SHP77 treated with DMSO at 0.1 percent for 48 hours (cell line): ENCODE measurements around the gene PPP3CA.

Source experiments
- DNase-seq: peaks from one replicate; lab custom pipeline; 2025; lab: John Stamatoyannopoulos, UW

PPP3CA gene

GRCh38 chr4:101175896-101176676, 171.2 kb downstream of the PPP3CA start:
- no peak for DNase-seq

GRCh38 chr4:101174679-101175345, 172.5 kb downstream of the PPP3CA start:
- DNase-seq, result no peak

- DNase-seq, result no peak
Measured at GRCh38 chr4:101172369-101172768, 175.0 kb downstream of the PPP3CA start.

GRCh38 chr4:101171747-101172146, 175.6 kb downstream of the PPP3CA start:
- DNase-seq, result no peak

- peak; percentile 39 for DNase-seq
Measured at GRCh38 chr4:101169044-101170014, 178.0 kb downstream of the PPP3CA start.

GRCh38 chr4:101163936-101164335, 183.4 kb downstream of the PPP3CA start:
- DNase-seq, result no peak

GRCh38 chr4:101162990-101163380, 184.3 kb downstream of the PPP3CA start:
- no peak for DNase-seq

- DNase-seq, result no peak
Measured at GRCh38 chr4:101160792-101161592, 186.3 kb downstream of the PPP3CA start.

GRCh38 chr4:101158507-101158906, 188.8 kb downstream of the PPP3CA start:
- no peak for DNase-seq

- no peak for DNase-seq
Measured at GRCh38 chr4:101158134-101158482, 189.2 kb downstream of the PPP3CA start.

- DNase-seq, result no peak
Measured at GRCh38 chr4:101157415-101158133, 189.8 kb downstream of the PPP3CA start.

- no peak for DNase-seq
Measured at GRCh38 chr4:101156619-101157310, 190.6 kb downstream of the PPP3CA start.

- no peak for DNase-seq
Measured at GRCh38 chr4:101155945-101156344, 191.4 kb downstream of the PPP3CA start.

- DNase-seq, result no peak
Measured at GRCh38 chr4:101155368-101155767, 192.0 kb downstream of the PPP3CA start.

GRCh38 chr4:101153653-101154052, 193.7 kb downstream of the PPP3CA start:
- no peak for DNase-seq

GRCh38 chr4:101152521-101152920, 194.8 kb downstream of the PPP3CA start:
- no peak for DNase-seq

GRCh38 chr4:101148551-101148950, 198.8 kb downstream of the PPP3CA start:
- no peak for DNase-seq

GRCh38 chr4:101147283-101147682, 200.0 kb downstream of the PPP3CA start:
- no peak for DNase-seq

- DNase-seq, result no peak
Measured at GRCh38 chr4:101145021-101145420, 202.3 kb downstream of the PPP3CA start.

- DNase-seq, result no peak
Measured at GRCh38 chr4:101142259-101142658, 205.1 kb downstream of the PPP3CA start.
